NCI-H446 (cell line): Measurements from ENCODE around the gene UBE3A.

Source experiments
- DNase-seq, 2 experiments: peaks; one replicate each; lab custom pipeline; 2025; lab: John Stamatoyannopoulos, UW

UBE3A gene

GRCh38 chr15:25331404-25331803, 107.4 kb downstream of the UBE3A start:
- no peak for DNase-seq

GRCh38 chr15:25329696-25330095, 109.1 kb downstream of the UBE3A start:
- no peak for DNase-seq

DNA sequence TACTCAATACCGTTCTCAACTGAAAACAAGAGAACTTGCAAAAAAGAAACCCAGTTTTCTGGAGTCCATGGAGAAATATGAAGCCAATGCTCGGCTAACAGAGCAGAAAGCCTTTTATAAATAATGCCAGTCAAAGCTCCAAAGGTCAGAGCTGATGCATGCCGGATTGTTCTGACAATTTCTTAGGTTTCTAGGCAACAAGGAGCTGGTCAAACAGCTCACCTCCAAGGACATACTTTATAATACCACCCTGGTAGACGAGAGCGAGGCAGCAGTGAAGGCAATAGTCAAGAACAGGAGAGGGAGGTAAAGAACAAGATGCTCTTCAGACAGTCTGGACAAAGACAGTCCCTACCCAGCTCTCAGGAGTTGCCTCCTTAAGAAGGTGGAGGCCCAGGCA, 111.1 kb downstream of the UBE3A start:
- no peak for DNase-seq

GRCh38 chr15:25325187-25325586, 113.6 kb downstream of the UBE3A start:
- DNase-seq: no peak

- DNase-seq: no peak
Observed at GRCh38 chr15:25323420-25323819, 115.4 kb downstream of the UBE3A start.

GRCh38 chr15:25287823-25288222, 151.0 kb downstream of the UBE3A start:
- DNase-seq: no peak
